K562 (cell line): Measurements from ENCODE around the gene SS18L1. TPM values are rescaled to one million over a fixed set of nuclear protein-coding genes. Genes with fewer than 3 reads are reported as not detected.

Experiments
- polyA plus RNA-seq, 8 experiments: library from polyadenylated mRNA; depleted of rRNA in 4 of 8; stranded (reverse) in 5 of 8; unstranded in 3 of 8; fragments of >200 nt; fragmentation: Nextera tagmentation in 2 of 8; fragmentation: Illumina TruSeq in 1 of 8; extraction: Ambion mirVana in 2 of 8; extraction: Trizol in 1 of 8; gene quantifications; 2 replicates each; pipeline versions ENCODE4 v1.2.1 to v1.2.3, GENCODE V29; 2011 to 2014; ENCODE audit warnings: inconsistent platforms in 1 of 8, missing spikeins in 1 of 8
- total RNA-seq, 7 experiments: library from RNA; depleted of rRNA in 6 of 7; stranded (reverse); fragments of >200 nt in 6 of 7; fragmentation: Illumina TruSeq in 2 of 7; extraction: Trizol in 2 of 7; gene quantifications; 2 replicates each; pipeline versions ENCODE4 v1.2.1 to v1.2.3, GENCODE V29; 2011 to 2021; ENCODE audit warnings: low replicate concordance in 1 of 7

Gene SS18L1
- total and polyA plus RNA-seq, 9 of the 15 experiments (the other 6 are each of a cell fraction or from before 2014, with no cell fraction given): 2.7 to 28.3 (median 15.1) TPM

Other genes with a start within 250 kb of the SS18L1 start
Only the 7 nearest of the 9 such genes appear.
- gene TAF4, start 77.9 kb upstream of the SS18L1 start, total RNA-seq (2014; rRNA removed): 5.3 and 6.7 TPM in 2 replicates
- 5.7 and 7.1 TPM in 2 replicates for gene TAF4, start 77.9 kb upstream of the SS18L1 start, total RNA-seq (2014; rRNA removed; fragmentation: Illumina TruSeq; extraction: Trizol)
- 5.6 and 7.8 TPM in 2 replicates for gene TAF4, start 77.9 kb upstream of the SS18L1 start, total RNA-seq (2015; rRNA removed; fragmentation: Illumina TruSeq; extraction: Trizol)
- gene TAF4, start 77.9 kb upstream of the SS18L1 start, total RNA-seq (2021): 20.4 and 28.3 TPM in 2 replicates
- 3.6 and 3.9 TPM in 2 replicates for gene TAF4, start 77.9 kb upstream of the SS18L1 start, polyA plus RNA-seq (2011; rRNA removed)
- 12.4 and 14.6 TPM in 2 replicates for gene TAF4, start 77.9 kb upstream of the SS18L1 start, polyA plus RNA-seq (2014; fragmentation: Illumina TruSeq; extraction: Trizol)
- gene TAF4, start 77.9 kb upstream of the SS18L1 start, polyA plus RNA-seq (2014; fragmentation: Nextera tagmentation; extraction: Ambion mirVana): under 1 TPM; 0.44 to 0.48 TPM
- gene TAF4, start 77.9 kb upstream of the SS18L1 start, polyA plus RNA-seq (2014; rRNA removed): 11.5 and 11.6 TPM in 2 replicates
- 20.2 and 24.8 TPM in 2 replicates for gene LSM14B, start 21.3 kb upstream of the SS18L1 start, total RNA-seq (2014; rRNA removed)
- 12.8 and 13.1 TPM in 2 replicates for gene LSM14B, start 21.3 kb upstream of the SS18L1 start, total RNA-seq (2014; rRNA removed; fragmentation: Illumina TruSeq; extraction: Trizol)
- 21.2 and 21.8 TPM in 2 replicates for gene LSM14B, start 21.3 kb upstream of the SS18L1 start, total RNA-seq (2015; rRNA removed; fragmentation: Illumina TruSeq; extraction: Trizol)
- 32.7 and 36.0 TPM in 2 replicates for gene LSM14B, start 21.3 kb upstream of the SS18L1 start, total RNA-seq (2021)
- 22.6 and 25.8 TPM in 2 replicates for gene LSM14B, start 21.3 kb upstream of the SS18L1 start, polyA plus RNA-seq (2011; rRNA removed)
- gene LSM14B, start 21.3 kb upstream of the SS18L1 start, polyA plus RNA-seq (2014; fragmentation: Illumina TruSeq; extraction: Trizol): 19.5 and 25.0 TPM in 2 replicates
- gene LSM14B, start 21.3 kb upstream of the SS18L1 start, polyA plus RNA-seq (2014; fragmentation: Nextera tagmentation; extraction: Ambion mirVana): under 1 TPM; 0.66 to 0.83 TPM
- 26.5 and 27.8 TPM in 2 replicates for gene LSM14B, start 21.3 kb upstream of the SS18L1 start, polyA plus RNA-seq (2014; rRNA removed)
- 490 and 510 TPM in 2 replicates for gene PSMA7, start 375 bp upstream of the SS18L1 start, total RNA-seq (2014; rRNA removed)
- gene PSMA7, start 375 bp upstream of the SS18L1 start, total RNA-seq (2014; rRNA removed; fragmentation: Illumina TruSeq; extraction: Trizol): 263 and 283 TPM in 2 replicates
- 289 and 308 TPM in 2 replicates for gene PSMA7, start 375 bp upstream of the SS18L1 start, total RNA-seq (2015; rRNA removed; fragmentation: Illumina TruSeq; extraction: Trizol)
- 413 and 431 TPM in 2 replicates for gene PSMA7, start 375 bp upstream of the SS18L1 start, total RNA-seq (2021)
- gene PSMA7, start 375 bp upstream of the SS18L1 start, polyA plus RNA-seq (2011; rRNA removed): 404 and 422 TPM in 2 replicates
- 257 and 356 TPM in 2 replicates for gene PSMA7, start 375 bp upstream of the SS18L1 start, polyA plus RNA-seq (2014; fragmentation: Illumina TruSeq; extraction: Trizol)
- gene PSMA7, start 375 bp upstream of the SS18L1 start, polyA plus RNA-seq (2014; fragmentation: Nextera tagmentation; extraction: Ambion mirVana): 100 to 1,000 TPM; 303 to 393 TPM
- gene PSMA7, start 375 bp upstream of the SS18L1 start, polyA plus RNA-seq (2014; rRNA removed): 472 and 507 TPM in 2 replicates
- 44.6 and 63.8 TPM in 2 replicates for gene MTG2, start 39.3 kb downstream of the SS18L1 start, total RNA-seq (2014; rRNA removed)
- 21.5 and 21.7 TPM in 2 replicates for gene MTG2, start 39.3 kb downstream of the SS18L1 start, total RNA-seq (2014; rRNA removed; fragmentation: Illumina TruSeq; extraction: Trizol)
- 39.6 and 44.5 TPM in 2 replicates for gene MTG2, start 39.3 kb downstream of the SS18L1 start, total RNA-seq (2015; rRNA removed; fragmentation: Illumina TruSeq; extraction: Trizol)
- gene MTG2, start 39.3 kb downstream of the SS18L1 start, total RNA-seq (2021): 65.1 and 67.5 TPM in 2 replicates
- 32.3 and 33.1 TPM in 2 replicates for gene MTG2, start 39.3 kb downstream of the SS18L1 start, polyA plus RNA-seq (2011; rRNA removed)
- gene MTG2, start 39.3 kb downstream of the SS18L1 start, polyA plus RNA-seq (2014; fragmentation: Illumina TruSeq; extraction: Trizol): 53.9 and 66.5 TPM in 2 replicates
- 1 to 10 TPM; 8.7 to 9.3 TPM for gene MTG2, start 39.3 kb downstream of the SS18L1 start, polyA plus RNA-seq (2014; fragmentation: Nextera tagmentation; extraction: Ambion mirVana)
- 58.9 and 67.2 TPM in 2 replicates for gene MTG2, start 39.3 kb downstream of the SS18L1 start, polyA plus RNA-seq (2014; rRNA removed)
- gene HRH3, start 76.5 kb downstream of the SS18L1 start, total RNA-seq (2014; rRNA removed): not detected in 2 replicates
- not detected in 2 replicates for gene HRH3, start 76.5 kb downstream of the SS18L1 start, total RNA-seq (2014; rRNA removed; fragmentation: Illumina TruSeq; extraction: Trizol)
- not detected in 2 replicates for gene HRH3, start 76.5 kb downstream of the SS18L1 start, total RNA-seq (2015; rRNA removed; fragmentation: Illumina TruSeq; extraction: Trizol)
- gene HRH3, start 76.5 kb downstream of the SS18L1 start, total RNA-seq (2021): not detected in 2 replicates
- gene HRH3, start 76.5 kb downstream of the SS18L1 start, polyA plus RNA-seq (2011; rRNA removed): not detected in 2 replicates
- not detected in 2 replicates for gene HRH3, start 76.5 kb downstream of the SS18L1 start, polyA plus RNA-seq (2014; fragmentation: Illumina TruSeq; extraction: Trizol)
- not detected for gene HRH3, start 76.5 kb downstream of the SS18L1 start, polyA plus RNA-seq (2014; fragmentation: Nextera tagmentation; extraction: Ambion mirVana)
- gene HRH3, start 76.5 kb downstream of the SS18L1 start, polyA plus RNA-seq (2014; rRNA removed): not detected in 2 replicates
- 14.4 and 18.2 TPM in 2 replicates for gene OSBPL2, start 94.8 kb downstream of the SS18L1 start, total RNA-seq (2014; rRNA removed)
- gene OSBPL2, start 94.8 kb downstream of the SS18L1 start, total RNA-seq (2014; rRNA removed; fragmentation: Illumina TruSeq; extraction: Trizol): 14.0 and 16.1 TPM in 2 replicates
- gene OSBPL2, start 94.8 kb downstream of the SS18L1 start, total RNA-seq (2015; rRNA removed; fragmentation: Illumina TruSeq; extraction: Trizol): 13.0 and 14.1 TPM in 2 replicates
- gene OSBPL2, start 94.8 kb downstream of the SS18L1 start, total RNA-seq (2021): 23.0 and 25.6 TPM in 2 replicates
- gene OSBPL2, start 94.8 kb downstream of the SS18L1 start, polyA plus RNA-seq (2011; rRNA removed): 11.2 and 18.0 TPM in 2 replicates
- 19.9 and 21.1 TPM in 2 replicates for gene OSBPL2, start 94.8 kb downstream of the SS18L1 start, polyA plus RNA-seq (2014; fragmentation: Illumina TruSeq; extraction: Trizol)
- gene OSBPL2, start 94.8 kb downstream of the SS18L1 start, polyA plus RNA-seq (2014; fragmentation: Nextera tagmentation; extraction: Ambion mirVana): 1 to 10 TPM; 2.5 to 3.5 TPM
- 15.2 and 16.9 TPM in 2 replicates for gene OSBPL2, start 94.8 kb downstream of the SS18L1 start, polyA plus RNA-seq (2014; rRNA removed)
- 223 and 261 TPM in 2 replicates for gene ADRM1, start 159.2 kb downstream of the SS18L1 start, total RNA-seq (2014; rRNA removed)
- 22.5 and 32.1 TPM in 2 replicates for gene ADRM1, start 159.2 kb downstream of the SS18L1 start, total RNA-seq (2014; rRNA removed; fragmentation: Illumina TruSeq; extraction: Trizol)
- 125 and 136 TPM in 2 replicates for gene ADRM1, start 159.2 kb downstream of the SS18L1 start, total RNA-seq (2015; rRNA removed; fragmentation: Illumina TruSeq; extraction: Trizol)
- gene ADRM1, start 159.2 kb downstream of the SS18L1 start, total RNA-seq (2021): 159 and 160 TPM in 2 replicates
- gene ADRM1, start 159.2 kb downstream of the SS18L1 start, polyA plus RNA-seq (2011; rRNA removed): 57.6 and 67.4 TPM in 2 replicates
- gene ADRM1, start 159.2 kb downstream of the SS18L1 start, polyA plus RNA-seq (2014; fragmentation: Illumina TruSeq; extraction: Trizol): 49.3 and 107 TPM in 2 replicates
- 10 to 100 TPM in 1 of 2 experiments, 1 to 10 TPM in 1; 5.0 to 21.6 TPM for gene ADRM1, start 159.2 kb downstream of the SS18L1 start, polyA plus RNA-seq (2014; fragmentation: Nextera tagmentation; extraction: Ambion mirVana)
- gene ADRM1, start 159.2 kb downstream of the SS18L1 start, polyA plus RNA-seq (2014; rRNA removed): 192 and 201 TPM in 2 replicates